Measurements from ENCODE around the gene DDR2.

Gene DDR2

DNA sequence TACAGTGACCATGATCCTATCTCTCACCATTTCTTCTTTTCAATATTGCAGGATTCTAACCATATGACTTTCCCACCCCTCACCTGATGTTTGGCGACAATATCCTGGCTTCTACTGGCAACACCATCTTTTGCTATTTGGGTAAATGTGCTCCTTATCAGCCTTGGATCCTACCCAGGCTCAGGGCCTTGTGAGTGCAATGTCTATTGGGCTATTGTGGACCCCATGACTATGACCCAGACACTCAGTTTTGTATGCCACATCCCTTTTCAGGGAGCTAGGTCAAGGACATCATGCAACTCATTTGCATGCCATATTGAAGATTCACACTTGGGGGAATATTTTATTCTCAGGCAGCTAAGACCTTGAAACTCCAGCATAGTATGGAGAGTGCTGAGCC, 67.9 kb downstream of the DDR2 start:
- 96% methylated on average over 1 of the region's 1 CpG for WGBS
- H3K9me3 ChIP-seq (ENCODE audit: insufficient read depth, low read depth, low read length), result no peaks in the 10 kb centered on the region
- H3K27ac ChIP-seq (ENCODE audit: low read depth, low read length), result no peak overlapping the region
- no peaks in the 10 kb centered on the region for H3K36me3 ChIP-seq (ENCODE audit: insufficient read depth, low read length)
- H3K4me3 ChIP-seq (ENCODE audit: low read length), result no peak overlapping the region
- H3K9ac ChIP-seq (ENCODE audit: low read depth, low read length), result no peak overlapping the region
- H3K4me1 ChIP-seq (ENCODE audit: insufficient read depth, low read length), result peaks cover 18% of the 10 kb centered on the region
- H3K27me3 ChIP-seq (ENCODE audit: insufficient read depth, low read length), result no peaks in the 10 kb centered on the region

DNA sequence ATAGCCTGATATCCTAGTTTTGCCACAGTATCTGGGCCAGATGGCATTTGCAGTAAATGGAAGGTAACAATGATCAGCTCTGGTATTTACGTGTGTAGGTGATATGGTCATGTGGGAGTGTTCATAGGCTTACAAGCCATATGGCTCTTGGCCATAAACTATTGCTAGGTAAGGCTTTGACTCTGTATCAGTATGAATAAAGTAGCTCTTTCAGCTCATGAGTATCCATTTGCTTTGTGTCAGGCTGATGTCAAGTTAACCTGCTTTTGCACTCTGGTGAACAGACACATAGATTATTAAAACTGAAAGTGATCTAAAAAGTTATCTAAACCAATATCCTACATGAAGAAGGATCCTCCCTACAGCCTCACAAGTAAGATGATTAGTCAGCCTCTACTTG, 69.0 kb downstream of the DDR2 start:
- no peak overlapping the region for H3K4me3 ChIP-seq (ENCODE audit: low read length)
- no peaks in the 10 kb centered on the region for H3K36me3 ChIP-seq (ENCODE audit: insufficient read depth, low read length)
- H3K27me3 ChIP-seq (ENCODE audit: insufficient read depth, low read length), result no peaks in the 10 kb centered on the region
- no peak overlapping the region for H3K27ac ChIP-seq (ENCODE audit: low read depth, low read length)
- no peak overlapping the region for H3K9ac ChIP-seq (ENCODE audit: low read depth, low read length)
- H3K4me1 ChIP-seq (ENCODE audit: insufficient read depth, low read length), result peaks cover 10% of the 10 kb centered on the region
- WGBS, result 90% methylated on average over 1 of the region's 1 CpG
- H3K9me3 ChIP-seq (ENCODE audit: insufficient read depth, low read depth, low read length), result no peaks in the 10 kb centered on the region

DNA sequence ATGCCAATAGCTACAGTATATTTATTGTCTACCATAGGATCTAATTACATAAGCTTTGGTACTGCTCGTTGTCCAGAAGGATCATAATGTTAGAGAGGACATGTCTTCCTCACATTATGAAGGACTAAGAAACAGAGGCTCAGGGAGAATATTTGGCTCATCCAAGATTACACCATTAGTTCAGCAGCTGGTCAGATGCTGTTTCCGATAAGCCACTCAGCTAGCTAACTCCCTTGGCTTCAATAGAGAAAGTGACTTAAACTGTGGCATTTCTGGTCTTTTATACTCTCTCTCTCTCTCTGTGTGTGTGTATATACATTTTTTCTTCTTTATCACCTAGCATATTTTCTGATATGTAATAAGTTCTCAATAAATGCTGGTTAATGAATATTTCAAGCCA, 70.4 kb downstream of the DDR2 start:
- H3K4me1 ChIP-seq (ENCODE audit: insufficient read depth, low read length), result no peaks in the 10 kb centered on the region
- 97% methylated on average over 2 of the region's 2 CpGs for WGBS
- H3K27me3 ChIP-seq (ENCODE audit: insufficient read depth, low read length), result no peaks in the 10 kb centered on the region
- H3K4me3 ChIP-seq (ENCODE audit: low read length), result no peak overlapping the region
- H3K9me3 ChIP-seq (ENCODE audit: insufficient read depth, low read depth, low read length), result no peaks in the 10 kb centered on the region
- no peak overlapping the region for H3K27ac ChIP-seq (ENCODE audit: low read depth, low read length)
- no peaks in the 10 kb centered on the region for H3K36me3 ChIP-seq (ENCODE audit: insufficient read depth, low read length)
- no peak overlapping the region for H3K9ac ChIP-seq (ENCODE audit: low read depth, low read length)

- H3K27ac ChIP-seq (ENCODE audit: low read depth, low read length), result no peak overlapping the region
- H3K9me3 ChIP-seq (ENCODE audit: insufficient read depth, low read depth, low read length), result no peaks in the 10 kb centered on the region
- no peak overlapping the region for H3K4me3 ChIP-seq (ENCODE audit: low read length)
- H3K9ac ChIP-seq (ENCODE audit: low read depth, low read length), result no peak overlapping the region
- 95% methylated on average over 4 of the region's 4 CpGs for WGBS
- H3K4me1 ChIP-seq (ENCODE audit: insufficient read depth, low read length), result no peaks in the 10 kb centered on the region
- no peaks in the 10 kb centered on the region for H3K27me3 ChIP-seq (ENCODE audit: insufficient read depth, low read length)
- H3K36me3 ChIP-seq (ENCODE audit: insufficient read depth, low read length), result no peaks in the 10 kb centered on the region
Measured at GRCh38 chr1:162703708-162704107, 71.4 kb downstream of the DDR2 start.

DNA sequence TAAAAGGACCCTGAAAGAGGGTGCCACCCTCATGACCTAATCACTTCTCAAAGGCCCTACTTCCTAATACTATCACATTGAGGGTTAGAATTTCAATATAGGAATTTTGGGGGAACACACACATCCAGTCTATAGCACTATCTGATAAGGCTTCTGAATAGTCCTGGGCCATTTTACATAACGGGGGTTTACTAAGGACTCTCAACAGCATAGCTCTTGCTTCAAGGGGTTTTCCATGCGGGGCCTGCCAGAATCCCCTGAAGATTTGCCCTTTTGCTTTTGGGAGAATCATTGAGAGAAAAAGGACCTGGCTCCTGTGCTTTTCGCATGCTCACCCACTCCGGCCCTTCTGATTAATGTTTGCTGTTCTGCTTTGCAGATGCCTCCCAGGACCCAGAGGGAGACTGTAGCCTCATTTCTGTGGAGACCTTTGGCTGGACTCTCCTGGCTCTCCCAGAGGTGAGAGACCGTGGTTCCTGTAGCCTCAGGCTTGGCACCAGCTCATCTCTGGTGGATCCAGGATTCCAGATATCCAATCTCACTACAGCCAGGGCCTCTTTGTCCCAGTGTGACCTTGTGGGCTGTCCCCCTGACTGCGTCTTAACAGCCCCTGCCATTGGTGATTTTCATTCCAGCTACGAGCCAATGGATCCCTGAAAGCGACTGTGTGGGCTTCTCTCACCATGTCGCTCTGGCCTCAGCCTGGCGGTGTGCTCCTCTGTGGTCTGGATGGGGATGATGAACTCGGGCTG, 72.6 kb downstream of the DDR2 start:
- H3K27ac ChIP-seq (ENCODE audit: low read depth, low read length), result no peak overlapping the region
- H3K9me3 ChIP-seq (ENCODE audit: insufficient read depth, low read depth, low read length), result no peaks in the 10 kb centered on the region
- 94% methylated on average over 11 of the region's 11 CpGs for WGBS

DNA sequence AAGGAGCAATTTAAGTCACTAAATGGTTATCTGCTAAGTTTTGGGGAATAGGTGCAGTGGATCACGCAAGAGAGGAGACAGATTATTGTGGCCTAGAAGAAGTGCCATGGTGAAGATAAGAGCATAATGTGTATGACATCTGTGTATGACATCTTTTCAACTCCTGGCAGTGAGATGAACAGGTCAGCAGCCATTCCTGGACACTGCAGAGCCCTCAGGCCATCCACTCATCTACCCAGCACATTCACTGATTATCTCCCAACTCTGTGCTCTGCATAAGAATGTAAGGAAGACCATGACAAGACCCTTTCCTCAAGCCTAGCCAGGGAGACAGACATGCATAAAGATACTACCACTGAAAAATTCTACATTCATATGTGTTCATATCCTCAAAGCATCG, 73.7 kb downstream of the DDR2 start:
- Histone ChIP-seq H3K27me3 (ENCODE audit: insufficient read depth, low read length) (no peaks in the 10 kb centered on the region), H3K36me3 (ENCODE audit: insufficient read depth, low read length) (no peaks in the 10 kb centered on the region), H3K4me1 (ENCODE audit: insufficient read depth, low read length) (no peaks in the 10 kb centered on the region), H3K9me3 (ENCODE audit: insufficient read depth, low read depth, low read length) (no peaks in the 10 kb centered on the region), H3K9ac (ENCODE audit: low read depth, low read length) (no peak overlapping the region), H3K27ac (ENCODE audit: low read depth, low read length) (no peak overlapping the region), H3K4me3 (ENCODE audit: low read length) (no peak overlapping the region)
- 47% methylated on average over 2 of the region's 2 CpGs for WGBS

More for the DNA sequence above, 72.6 kb downstream of the DDR2 start:
- Histone ChIP-seq H3K4me1 (ENCODE audit: insufficient read depth, low read length) (no peaks in the 10 kb centered on the region), H3K9ac (ENCODE audit: low read depth, low read length) (no peak overlapping the region), H3K4me3 (ENCODE audit: low read length) (no peak overlapping the region), H3K36me3 (ENCODE audit: insufficient read depth, low read length) (no peaks in the 10 kb centered on the region), H3K27me3 (ENCODE audit: insufficient read depth, low read length) (no peaks in the 10 kb centered on the region)

DNA sequence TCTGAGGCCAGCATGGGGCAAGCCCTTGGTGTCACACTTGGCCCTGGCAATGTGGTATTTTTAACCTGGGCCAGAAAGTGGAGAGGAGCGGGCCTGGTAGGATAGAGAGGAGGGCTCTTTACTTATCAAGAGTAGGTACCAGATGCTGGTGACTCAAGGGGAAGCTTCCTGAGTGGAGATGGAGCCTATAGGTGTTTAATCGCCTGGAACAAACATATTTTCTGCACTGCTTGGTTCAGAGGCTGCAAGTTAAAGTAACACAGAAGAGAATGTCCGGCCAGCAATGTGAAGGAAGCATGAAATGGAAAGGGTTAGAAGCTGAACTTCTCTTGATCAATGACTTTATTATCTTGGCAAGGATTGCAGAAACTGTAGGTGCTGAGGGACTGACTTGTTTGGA, 74.3 kb downstream of the DDR2 start:
- no peaks in the 10 kb centered on the region for H3K9me3 ChIP-seq (ENCODE audit: insufficient read depth, low read depth, low read length)
- H3K27ac ChIP-seq (ENCODE audit: low read depth, low read length), result no peak overlapping the region
- 94% methylated on average over 3 of the region's 3 CpGs for WGBS
- no peak overlapping the region for H3K9ac ChIP-seq (ENCODE audit: low read depth, low read length)
- no peak overlapping the region for H3K4me3 ChIP-seq (ENCODE audit: low read length)
- no peaks in the 10 kb centered on the region for H3K27me3 ChIP-seq (ENCODE audit: insufficient read depth, low read length)
- no peaks in the 10 kb centered on the region for H3K36me3 ChIP-seq (ENCODE audit: insufficient read depth, low read length)
- H3K4me1 ChIP-seq (ENCODE audit: insufficient read depth, low read length), result no peaks in the 10 kb centered on the region

- WGBS, result 97% methylated on average over 3 of the region's 3 CpGs
- H3K4me1 ChIP-seq (ENCODE audit: insufficient read depth, low read length), result no peaks in the 10 kb centered on the region
- H3K9ac ChIP-seq (ENCODE audit: low read depth, low read length), result no peak overlapping the region
- H3K9me3 ChIP-seq (ENCODE audit: insufficient read depth, low read depth, low read length), result no peaks in the 10 kb centered on the region
- no peaks in the 10 kb centered on the region for H3K36me3 ChIP-seq (ENCODE audit: insufficient read depth, low read length)
- H3K4me3 ChIP-seq (ENCODE audit: low read length), result no peak overlapping the region
- no peak overlapping the region for H3K27ac ChIP-seq (ENCODE audit: low read depth, low read length)
- no peaks in the 10 kb centered on the region for H3K27me3 ChIP-seq (ENCODE audit: insufficient read depth, low read length)
Measured at GRCh38 chr1:162708286-162708685, 76.0 kb downstream of the DDR2 start.

DNA sequence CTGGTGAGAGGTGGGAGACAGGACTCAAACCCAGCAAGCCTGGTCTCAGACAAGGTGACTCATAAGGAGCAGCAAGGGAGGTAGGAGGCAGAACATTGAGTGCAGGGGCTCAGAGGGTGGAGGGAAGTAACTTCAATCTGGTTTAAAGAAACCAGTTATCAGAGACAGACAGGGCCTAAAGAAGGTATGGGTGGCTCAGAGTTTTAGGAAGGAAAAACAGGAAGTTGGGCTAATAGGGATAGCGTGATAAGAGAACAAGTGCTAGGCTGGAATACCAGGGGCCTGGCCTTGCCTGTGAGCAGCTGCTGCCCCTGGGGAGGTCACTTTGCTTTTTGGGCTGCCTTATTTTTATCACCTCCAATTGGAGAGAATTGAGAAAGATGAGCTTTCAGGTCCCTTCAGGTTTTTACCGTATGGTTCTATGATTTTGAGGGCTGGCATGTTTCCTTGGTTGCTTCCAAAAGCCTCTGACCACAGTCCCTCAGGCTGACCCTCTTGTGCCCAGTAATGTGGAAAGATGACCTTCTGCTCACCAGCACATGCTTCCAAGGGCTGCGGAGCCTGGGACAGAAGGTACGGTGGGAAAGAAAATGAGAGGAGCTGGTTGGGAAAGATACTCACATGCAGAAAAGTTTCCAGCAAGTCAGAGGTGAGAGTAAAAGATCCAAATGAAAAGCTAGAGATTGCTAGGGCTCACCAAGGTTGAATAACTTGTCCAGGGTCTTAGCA, 77.0 kb downstream of the DDR2 start:
- 93% methylated on average over 4 of the region's 4 CpGs for WGBS
- no peak overlapping the region for H3K27ac ChIP-seq (ENCODE audit: low read depth, low read length)

GRCh38 chr1:162709870-162710269, 77.6 kb downstream of the DDR2 start:
- H3K27ac ChIP-seq (ENCODE audit: low read depth, low read length), result no peak overlapping the region
- H3K36me3 ChIP-seq (ENCODE audit: insufficient read depth, low read length), result no peaks in the 10 kb centered on the region
- H3K4me1 ChIP-seq (ENCODE audit: insufficient read depth, low read length), result no peaks in the 10 kb centered on the region

More for the DNA sequence above, 77.0 kb downstream of the DDR2 start:
- no peaks in the 10 kb centered on the region for H3K27me3 ChIP-seq (ENCODE audit: insufficient read depth, low read length)
- no peaks in the 10 kb centered on the region for H3K9me3 ChIP-seq (ENCODE audit: insufficient read depth, low read depth, low read length)
- no peaks in the 10 kb centered on the region for H3K4me1 ChIP-seq (ENCODE audit: insufficient read depth, low read length)
- H3K9ac ChIP-seq (ENCODE audit: low read depth, low read length), result no peak overlapping the region
- H3K36me3 ChIP-seq (ENCODE audit: insufficient read depth, low read length), result no peaks in the 10 kb centered on the region
- H3K4me3 ChIP-seq (ENCODE audit: low read length), result no peak overlapping the region

DNA sequence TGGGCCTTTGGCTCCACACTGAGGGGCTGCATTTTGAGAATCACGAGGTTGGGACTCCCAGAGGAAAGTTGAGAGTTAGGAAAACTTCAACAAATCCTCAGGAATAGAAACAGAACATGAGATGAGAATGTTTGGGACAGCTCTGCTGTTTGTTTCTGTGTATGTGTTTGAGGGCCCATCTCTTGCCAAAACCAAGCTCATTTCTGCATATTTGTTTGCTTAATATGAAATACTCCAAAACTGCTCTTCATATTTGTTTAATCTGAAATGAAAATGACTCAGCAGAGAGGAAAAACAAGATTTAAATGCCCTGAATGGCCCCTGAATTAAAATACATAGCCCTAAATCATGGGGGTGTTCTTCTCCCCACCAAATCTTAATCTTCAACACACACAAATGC, 78.1 kb downstream of the DDR2 start:
- no peaks in the 10 kb centered on the region for H3K36me3 ChIP-seq (ENCODE audit: insufficient read depth, low read length)
- no peak overlapping the region for H3K4me3 ChIP-seq (ENCODE audit: low read length)
- no peaks in the 10 kb centered on the region for H3K9me3 ChIP-seq (ENCODE audit: insufficient read depth, low read depth, low read length)
- no peaks in the 10 kb centered on the region for H3K4me1 ChIP-seq (ENCODE audit: insufficient read depth, low read length)
- no peak overlapping the region for H3K9ac ChIP-seq (ENCODE audit: low read depth, low read length)
- no peak overlapping the region for H3K27ac ChIP-seq (ENCODE audit: low read depth, low read length)
- WGBS, result 86% methylated on average over 1 of the region's 1 CpG
- no peaks in the 10 kb centered on the region for H3K27me3 ChIP-seq (ENCODE audit: insufficient read depth, low read length)

More at GRCh38 chr1:162709870-162710269, 77.6 kb downstream of the DDR2 start:
- WGBS, result 100% methylated on average over 1 of the region's 1 CpG
- Histone ChIP-seq H3K9ac (ENCODE audit: low read depth, low read length) (no peak overlapping the region), H3K27me3 (ENCODE audit: insufficient read depth, low read length) (no peaks in the 10 kb centered on the region), H3K4me3 (ENCODE audit: low read length) (no peak overlapping the region), H3K9me3 (ENCODE audit: insufficient read depth, low read depth, low read length) (no peaks in the 10 kb centered on the region)

Measured in HUES64 (cell line).